HCT116 (cell line): Measurements from ENCODE around the gene SCFD2. TPM values are rescaled to one million over a fixed set of nuclear protein-coding genes. Genes with fewer than 3 reads are reported as not detected.

ENCODE experiments used
- ATAC-seq: fragments of 200-7000 bp; cut with Tn5 transposase; 2 replicates; pipeline ENCODE4 v1.9.1; 2020; ENCODE audit warnings: mild to moderate bottlenecking, moderate library complexity
- BruUV-seq: library from RNA; stranded (reverse); fragments of 400-500 nt; replicated peaks from 2 replicates; lab custom pipeline; 2021; lab: Mats Ljungman, UMichigan
- CTCF ChIA-PET: fragments of 300-600 bp; sonication (Branson Sonifier 250); formaldehyde crosslinking; loops from one replicate; lab custom pipeline; 2021; ENCODE audit warnings: antibody characterized with exemption; lab: Charles Lee
- POLR2A ChIA-PET: fragments of 300-600, 350-600 bp; sonication (Branson Sonifier 250); formaldehyde crosslinking; loops from one replicate; lab custom pipeline; 2021; ENCODE audit warnings: antibody characterized with exemption; lab: Charles Lee
- RAD21 ChIA-PET, 2 experiments: fragments of 300-600 bp; sonication (Branson Sonifier 250); formaldehyde crosslinking; loops; one replicate each; lab custom pipeline; 2023; ENCODE audit warnings: low total read pairs in 2 of 2; ENCODE audit not compliant: uncharacterized antibody in 2 of 2, unreplicated experiment in 2 of 2, low non-redundant PET in 1 of 2; lab: Charles Lee
- DNase-seq: peaks from one replicate; pipeline ENCODE4 v3.0.0-alpha.2; 2010; ENCODE audit warnings: low read depth, low spot score
- H2AFZ ChIP-seq: fragments of 200-600 bp; shearing (Covaris generic), sonication (generic); 2 replicates; pipeline ENCODE4 v1.6.1; 2017; ENCODE audit warnings: low read depth, mixed run types, mixed read lengths, antibody characterized with exemption, low read length; ENCODE audit not compliant: poor library complexity, severe bottlenecking
- H3K27ac ChIP-seq: 2 replicates; pipeline ENCODE4 v1.5.1; 2012; ENCODE audit warnings: low read depth, low read length
- H3K27me3 ChIP-seq: fragments of 200-600 bp; sonication (generic); 2 replicates; pipeline ENCODE4 v1.6.1; 2016; ENCODE audit warnings: mixed run types, low read length, mixed read lengths; ENCODE audit not compliant: insufficient read depth
- H3K36me3 ChIP-seq, 2 experiments: fragments of 200-500 bp in 1 of 2; fragments of 200-600 bp in 1 of 2; sonication (Bioruptor generic) in 1 of 2; sonication (generic) in 1 of 2; 2 replicates each; pipeline versions ENCODE4 v1.5.1 to v1.6.1; 2014 to 2016; ENCODE audit warnings: low read length in 2 of 2, inconsistent platforms in 1 of 2, mixed read lengths in 1 of 2, mixed run types in 1 of 2; ENCODE audit not compliant: insufficient read depth in 2 of 2, control insufficient read depth in 1 of 2
- H3K4me1 ChIP-seq, 2 experiments: fragments of 200-600 bp in 1 of 2; sonication (generic) in 1 of 2; 2 replicates each; pipeline versions ENCODE4 v1.5.1 to v1.6.1; 2012 to 2017; ENCODE audit warnings: low read length in 2 of 2, inconsistent platforms in 1 of 2, mild to moderate bottlenecking in 1 of 2, mixed read lengths in 1 of 2, mixed run types in 1 of 2, moderate library complexity in 1 of 2; ENCODE audit not compliant: insufficient read depth in 2 of 2, control insufficient read depth in 1 of 2
- H3K4me2 ChIP-seq: fragments of 200-600 bp; sonication (generic); 2 replicates; pipeline ENCODE4 v1.6.1; 2017; ENCODE audit warnings: mixed run types, low read length, mixed read lengths
- H3K4me3 ChIP-seq, 2 experiments: fragments of 200-600 bp in 1 of 2; sonication (generic) in 1 of 2; replicated peaks in 1 of 2; 2 replicates each; pipeline ENCODE4 v1.5.1; 2011 to 2016; ENCODE audit warnings: low read length in 2 of 2, control low read depth in 1 of 2, low read depth in 1 of 2, mild to moderate bottlenecking in 1 of 2, mixed read lengths in 1 of 2, mixed run types in 1 of 2
- H3K79me2 ChIP-seq: fragments of 200-600 bp; sonication (generic); 2 replicates; pipeline ENCODE4 v1.6.1; 2017; ENCODE audit warnings: mild to moderate bottlenecking, mixed run types, low read length, moderate library complexity, mixed read lengths; ENCODE audit not compliant: insufficient read depth
- H3K9ac ChIP-seq: fragments of 200-600 bp; sonication (generic); 2 replicates; pipeline ENCODE4 v1.6.1; 2016; ENCODE audit warnings: low read length, mixed read lengths
- H3K9me2 ChIP-seq: fragments of 200-600 bp; sonication (generic), shearing (Covaris generic); 2 replicates; pipeline ENCODE4 v1.6.1; 2017; ENCODE audit warnings: mixed run types, mild to moderate bottlenecking, moderate library complexity; ENCODE audit not compliant: insufficient read depth
- H3K9me3 ChIP-seq, 2 experiments: fragments of 200-500 bp in 1 of 2; fragments of 200-600 bp in 1 of 2; sonication (Bioruptor generic) in 1 of 2; sonication (generic) in 1 of 2; 2 replicates each; pipeline ENCODE4 v1.6.1; 2014 to 2017; ENCODE audit warnings: low read length in 2 of 2, mixed read lengths in 2 of 2, inconsistent platforms in 1 of 2, low read depth in 1 of 2, mild to moderate bottlenecking in 1 of 2, mixed run types in 1 of 2, moderate library complexity in 1 of 2; ENCODE audit not compliant: control insufficient read depth in 1 of 2, insufficient read depth in 1 of 2
- H4K20me1 ChIP-seq: fragments of 200-600 bp; sonication (generic), shearing (Covaris generic); 2 replicates; pipeline ENCODE4 v1.6.1; 2017; ENCODE audit warnings: mixed run types, mild to moderate bottlenecking, moderate library complexity; ENCODE audit not compliant: insufficient read depth
- ELF1 ChIP-seq: IDR thresholded peaks from 2 replicates; pipeline ENCODE4 v1.6.1; 2012; ENCODE audit warnings: low read depth, borderline replicate concordance
- POLR2AphosphoS5 ChIP-seq: IDR thresholded peaks from 2 replicates; pipeline ENCODE4 v1.6.1; 2011; ENCODE audit warnings: mild to moderate bottlenecking, low read depth, low read length, moderate library complexity
- SIN3A ChIP-seq: IDR thresholded peaks from 2 replicates; pipeline ENCODE4 v1.6.1; 2012; ENCODE audit warnings: low read depth
- ZNF274 ChIP-seq: fragments of 200-500 bp; sonication (Bioruptor generic); IDR thresholded peaks from 2 replicates; pipeline ENCODE4 v1.6.1; 2014; ENCODE audit warnings: mild to moderate bottlenecking, low read depth, low read length, inconsistent platforms
- intact Hi-C: fragments of 100-400 bp; cut with micrococcal nuclease; formaldehyde crosslinking; loops from 2 replicates; pipeline ENCODE4 v1.10.0; 2022
- total RNA-seq: library from RNA; stranded (reverse); gene quantifications from one replicate; pipeline ENCODE4 v1.2.1, GENCODE V29; 2021; ENCODE audit not compliant: unreplicated experiment
- TF ChIP-seq, protein P1 (sequence below): IDR thresholded peaks from 2 replicates; pipeline ENCODE4 v1.6.1; 2012; ENCODE audit warnings: low read depth
- TF ChIP-seq, protein P2 (sequence below): IDR thresholded peaks from 2 replicates; pipeline ENCODE4 v1.6.1; 2012
- TF ChIP-seq, protein P3 (sequence below): IDR thresholded peaks from 2 replicates; pipeline ENCODE4 v1.6.1; 2012

Gene SCFD2
- total RNA-seq, 1 experiment from 2014 or later, result 13.6 TPM

DNA sequence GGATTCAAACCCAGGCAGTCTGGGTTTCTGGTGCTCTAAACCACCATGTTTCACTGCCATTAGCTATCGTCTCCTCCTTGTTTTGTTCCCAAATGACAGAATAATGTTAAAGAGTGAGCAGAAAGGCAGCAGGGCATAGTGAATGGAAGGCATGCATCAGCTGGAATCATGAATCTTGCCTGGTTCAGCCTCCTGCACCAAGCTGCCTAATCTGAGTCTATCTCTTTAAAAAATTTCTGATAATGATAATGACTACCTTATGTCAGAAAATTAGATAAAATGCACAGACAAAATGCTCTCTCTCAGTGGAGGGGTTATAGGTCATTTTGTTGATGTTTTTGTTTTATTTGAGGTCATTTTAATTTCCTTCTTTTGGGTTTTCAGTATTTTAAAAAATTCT, 316.3 kb downstream of the SCFD2 start:
- intact Hi-C loops, result no loop called here
- H3K27ac ChIP-seq, result no peak overlapping the region
- H3K9me2 ChIP-seq, result no peaks in the 10 kb centered on the region
- H3K4me2 ChIP-seq, result no peak overlapping the region
- CTCF ChIA-PET, result no interaction called here
- DNase-seq (no peak), ATAC-seq (no peak)
- POLR2A ChIA-PET, result no interaction called here
- no peaks in the 10 kb centered on the region for H3K27me3 ChIP-seq
- no peaks in the 10 kb centered on the region for H4K20me1 ChIP-seq
- no peaks in the 10 kb centered on the region for H3K36me3 ChIP-seq
- no peak for TF ChIP-seq ZNF274
- TF ChIP-seq SIN3A, result no peak
- TF ChIP-seq ELF1, result no peak
- TF ChIP-seq, protein P1, sequence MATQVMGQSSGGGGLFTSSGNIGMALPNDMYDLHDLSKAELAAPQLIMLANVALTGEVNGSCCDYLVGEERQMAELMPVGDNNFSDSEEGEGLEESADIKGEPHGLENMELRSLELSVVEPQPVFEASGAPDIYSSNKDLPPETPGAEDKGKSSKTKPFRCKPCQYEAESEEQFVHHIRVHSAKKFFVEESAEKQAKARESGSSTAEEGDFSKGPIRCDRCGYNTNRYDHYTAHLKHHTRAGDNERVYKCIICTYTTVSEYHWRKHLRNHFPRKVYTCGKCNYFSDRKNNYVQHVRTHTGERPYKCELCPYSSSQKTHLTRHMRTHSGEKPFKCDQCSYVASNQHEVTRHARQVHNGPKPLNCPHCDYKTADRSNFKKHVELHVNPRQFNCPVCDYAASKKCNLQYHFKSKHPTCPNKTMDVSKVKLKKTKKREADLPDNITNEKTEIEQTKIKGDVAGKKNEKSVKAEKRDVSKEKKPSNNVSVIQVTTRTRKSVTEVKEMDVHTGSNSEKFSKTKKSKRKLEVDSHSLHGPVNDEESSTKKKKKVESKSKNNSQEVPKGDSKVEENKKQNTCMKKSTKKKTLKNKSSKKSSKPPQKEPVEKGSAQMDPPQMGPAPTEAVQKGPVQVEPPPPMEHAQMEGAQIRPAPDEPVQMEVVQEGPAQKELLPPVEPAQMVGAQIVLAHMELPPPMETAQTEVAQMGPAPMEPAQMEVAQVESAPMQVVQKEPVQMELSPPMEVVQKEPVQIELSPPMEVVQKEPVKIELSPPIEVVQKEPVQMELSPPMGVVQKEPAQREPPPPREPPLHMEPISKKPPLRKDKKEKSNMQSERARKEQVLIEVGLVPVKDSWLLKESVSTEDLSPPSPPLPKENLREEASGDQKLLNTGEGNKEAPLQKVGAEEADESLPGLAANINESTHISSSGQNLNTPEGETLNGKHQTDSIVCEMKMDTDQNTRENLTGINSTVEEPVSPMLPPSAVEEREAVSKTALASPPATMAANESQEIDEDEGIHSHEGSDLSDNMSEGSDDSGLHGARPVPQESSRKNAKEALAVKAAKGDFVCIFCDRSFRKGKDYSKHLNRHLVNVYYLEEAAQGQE, result no peak
- TF ChIP-seq, protein P2, sequence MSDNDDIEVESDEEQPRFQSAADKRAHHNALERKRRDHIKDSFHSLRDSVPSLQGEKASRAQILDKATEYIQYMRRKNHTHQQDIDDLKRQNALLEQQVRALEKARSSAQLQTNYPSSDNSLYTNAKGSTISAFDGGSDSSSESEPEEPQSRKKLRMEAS, result no peak
- no peak overlapping the region for H3K9ac ChIP-seq
- H3K4me1 ChIP-seq, result no peaks in the 10 kb centered on the region
- H3K9me3 ChIP-seq, result no peaks in the 10 kb centered on the region
- H3K4me3 ChIP-seq, result no peak overlapping the region
- no peak overlapping the region for H2AFZ ChIP-seq
- RAD21 ChIA-PET, result no interaction called here
- no TSS peak for BruUV-seq
- no peaks in the 10 kb centered on the region for H3K79me2 ChIP-seq

DNA sequence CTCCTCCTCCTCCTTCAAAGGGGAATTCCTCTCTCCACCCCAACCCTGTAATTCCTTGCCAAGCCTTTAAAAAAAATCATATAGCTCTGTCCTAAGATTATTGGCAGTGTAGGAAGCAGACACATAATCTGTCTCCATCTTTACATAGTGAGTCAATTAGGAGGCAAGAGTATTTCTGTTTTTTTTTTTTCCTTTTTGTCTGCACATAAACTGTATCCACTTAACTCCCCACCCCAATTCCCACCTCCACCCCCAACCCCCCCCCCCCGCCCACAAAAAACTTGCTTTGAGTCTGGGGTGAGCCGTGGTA, 321.3 kb downstream of the SCFD2 start:
- H3K9me3 ChIP-seq, result no peaks in the 10 kb centered on the region
- H3K27me3 ChIP-seq, result no peaks in the 10 kb centered on the region
- no TSS peak for BruUV-seq
- no peaks in the 10 kb centered on the region for H4K20me1 ChIP-seq
- no peaks in the 10 kb centered on the region for H3K79me2 ChIP-seq
- intact Hi-C loops, result no loop called here
- TF ChIP-seq POLR2AphosphoS5, result no peak
- TF ChIP-seq, protein P3, sequence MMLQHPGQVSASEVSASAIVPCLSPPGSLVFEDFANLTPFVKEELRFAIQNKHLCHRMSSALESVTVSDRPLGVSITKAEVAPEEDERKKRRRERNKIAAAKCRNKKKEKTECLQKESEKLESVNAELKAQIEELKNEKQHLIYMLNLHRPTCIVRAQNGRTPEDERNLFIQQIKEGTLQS, result no peak
- ChIA-PET POLR2A (no interaction called here), CTCF (no interaction called here), RAD21 (no interaction called here)
- H3K9ac ChIP-seq, result no peak overlapping the region
- no peak overlapping the region for H2AFZ ChIP-seq
- DNase-seq (no peak), ATAC-seq (no peak)
- H3K27ac ChIP-seq, result no peak overlapping the region
- no peak overlapping the region for H3K4me3 ChIP-seq
- no peaks in the 10 kb centered on the region for H3K9me2 ChIP-seq
- no peaks in the 10 kb centered on the region for H3K4me1 ChIP-seq
- H3K36me3 ChIP-seq, result no peaks in the 10 kb centered on the region
- H3K4me2 ChIP-seq, result no peak overlapping the region
